Measurements from ENCODE around the gene CDC25B.
A peak's percentile ranks its signal among the peaks of the same experiment; 100 is the strongest.

Gene CDC25B

DNA sequence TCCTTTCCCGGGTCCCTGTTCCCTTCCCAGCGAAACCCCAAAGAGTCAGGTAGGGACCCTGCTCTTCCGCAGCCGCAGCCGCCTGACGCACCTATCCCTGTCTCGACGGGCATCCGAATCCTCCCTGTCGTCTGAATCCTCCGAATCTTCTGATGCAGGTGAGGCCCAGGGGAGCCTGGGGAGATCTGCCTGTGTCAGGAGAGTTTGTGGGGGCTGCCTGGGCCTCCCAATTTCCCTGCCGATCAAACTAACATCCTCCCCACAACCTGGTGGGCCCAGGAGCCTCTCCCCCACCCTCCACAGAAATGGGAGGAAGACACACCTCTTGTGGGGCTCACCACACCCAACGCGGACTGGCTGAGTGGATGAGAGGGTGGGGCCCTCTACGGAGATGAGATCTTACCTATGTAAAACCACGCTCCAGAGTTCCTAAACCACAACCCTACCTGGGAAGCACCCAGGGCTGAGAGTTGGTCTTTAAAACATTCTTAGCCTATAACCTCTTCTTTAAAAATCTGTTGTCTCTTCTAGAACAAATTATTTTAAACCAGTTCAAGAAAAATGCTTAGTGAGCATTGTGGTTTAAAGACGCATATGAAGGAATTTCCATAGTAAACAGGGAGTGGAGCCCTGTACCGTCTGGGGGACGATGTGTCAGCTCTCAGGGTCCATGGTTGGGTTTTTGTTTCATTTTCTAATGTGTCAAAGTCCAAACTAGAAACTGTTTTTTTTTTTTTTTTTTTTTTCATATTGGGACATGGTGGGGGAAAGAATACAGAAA is 1.7 kb downstream of the CDC25B start:
- Histone ChIP-seq H3K79me2 (ENCODE audit: insufficient read depth, low read length) (peaks cover 59% of the 10 kb centered on the region), H2AFZ (ENCODE audit: low read length) (no peak overlapping the region), H4K20me1 (ENCODE audit: insufficient read depth, low read length, poor library complexity, severe bottlenecking) (peaks cover 31% of the 10 kb centered on the region), H3K4me1 (ENCODE audit: insufficient read depth, low read length, poor library complexity, severe bottlenecking) (peaks cover 45% of the 10 kb centered on the region), H3K9ac (ENCODE audit: low read depth, low read length, poor library complexity, severe bottlenecking) (peak overlapping the region; percentile 91), H3K36me3 (ENCODE audit: insufficient read depth, low read length) (peaks cover 28% of the 10 kb centered on the region; the same call in 1 of the 2 replicates), H3K4me3 (ENCODE audit: low read length, poor library complexity, severe bottlenecking) (peak overlapping the region; percentile 98), H3K27me3 (ENCODE audit: insufficient read depth, low read length, poor library complexity, severe bottlenecking) (no peaks in the 10 kb centered on the region), H3F3A (ENCODE audit: low read depth) (no peaks in the 10 kb centered on the region), H3K9me3 (ENCODE audit: insufficient read depth, low read depth, low read length) (no peaks in the 10 kb centered on the region), H3K9me2 (replicated peaks; ENCODE audit: low read depth, low read length) (no peaks in the 10 kb centered on the region), H3K4me2 (ENCODE audit: low read depth, low read length, poor library complexity, severe bottlenecking) (peak overlapping the region; percentile 88)
- TF ChIP-seq EZH2phosphoT487 (IDR thresholded peaks at IDR 0.05; ENCODE audit: borderline replicate concordance) (no peak), CTCF (conservative IDR thresholded peaks at IDR 0.05; ENCODE audit: low read length) (no peak)

DNA sequence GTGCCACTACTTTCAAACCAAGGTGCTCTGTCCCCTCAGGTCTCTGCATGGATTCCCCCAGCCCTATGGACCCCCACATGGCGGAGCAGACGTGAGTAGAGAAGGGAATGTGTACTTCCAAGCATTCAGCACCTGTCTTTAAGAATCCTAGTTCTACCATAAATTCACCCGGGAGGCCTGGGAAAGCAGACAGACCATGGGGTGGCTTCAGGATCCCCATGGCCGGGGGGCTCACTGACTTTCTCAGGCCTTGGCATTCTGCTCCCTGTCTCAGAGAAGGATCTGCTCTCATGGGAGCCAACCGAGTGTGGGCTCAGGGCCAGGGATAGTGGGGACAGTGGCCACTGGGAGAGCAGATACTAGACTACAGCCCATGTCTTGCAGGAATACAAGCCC is 2.3 kb downstream of the CDC25B start:
- no peaks in the 10 kb centered on the region for H3F3A ChIP-seq (ENCODE audit: low read depth)
- peak overlapping the region; percentile 98 for H3K4me3 ChIP-seq (ENCODE audit: low read length, poor library complexity, severe bottlenecking)
- no peak for TF ChIP-seq EZH2phosphoT487 (IDR thresholded peaks at IDR 0.05; ENCODE audit: borderline replicate concordance)
- no peak for TF ChIP-seq CTCF (conservative IDR thresholded peaks at IDR 0.05; ENCODE audit: low read length)
- H3K9ac ChIP-seq (ENCODE audit: low read depth, low read length, poor library complexity, severe bottlenecking), result peak overlapping the region; percentile 91
- peaks cover 31% of the 10 kb centered on the region for H4K20me1 ChIP-seq (ENCODE audit: insufficient read depth, low read length, poor library complexity, severe bottlenecking)
- H3K4me1 ChIP-seq (ENCODE audit: insufficient read depth, low read length, poor library complexity, severe bottlenecking), result peaks cover 45% of the 10 kb centered on the region
- no peaks in the 10 kb centered on the region for H3K9me2 ChIP-seq (replicated peaks; ENCODE audit: low read depth, low read length)
- no peaks in the 10 kb centered on the region for H3K9me3 ChIP-seq (ENCODE audit: insufficient read depth, low read depth, low read length)
- no peak overlapping the region for H2AFZ ChIP-seq (ENCODE audit: low read length)
- peaks cover 59% of the 10 kb centered on the region for H3K79me2 ChIP-seq (ENCODE audit: insufficient read depth, low read length)
- peaks cover 34% of the 10 kb centered on the region; the same call in 1 of the 2 replicates for H3K36me3 ChIP-seq (ENCODE audit: insufficient read depth, low read length)
- peak overlapping the region; percentile 88 for H3K4me2 ChIP-seq (ENCODE audit: low read depth, low read length, poor library complexity, severe bottlenecking)
- no peaks in the 10 kb centered on the region for H3K27me3 ChIP-seq (ENCODE audit: insufficient read depth, low read length, poor library complexity, severe bottlenecking)

DNA sequence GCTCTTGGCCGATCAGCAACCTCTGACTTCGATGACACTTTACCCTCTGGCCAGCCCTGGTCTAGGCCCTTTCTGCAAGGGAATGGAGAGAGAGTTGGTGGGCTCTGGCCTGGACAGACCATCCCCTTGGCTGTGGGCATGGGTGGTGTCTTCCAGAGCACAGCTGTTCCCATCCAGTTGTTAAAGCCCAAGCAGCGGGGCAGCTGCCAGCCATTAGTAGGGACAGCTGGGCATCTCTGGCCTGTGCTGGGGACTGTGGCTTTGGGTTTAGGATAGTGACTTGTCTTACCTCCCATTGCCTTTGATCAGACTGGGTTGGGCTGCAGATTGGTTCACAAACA is 2.8 kb downstream of the CDC25B start:
- Histone ChIP-seq H3K4me3 (ENCODE audit: low read length, poor library complexity, severe bottlenecking) (peak overlapping the region; percentile 98), H3F3A (ENCODE audit: low read depth) (no peaks in the 10 kb centered on the region), H3K79me2 (ENCODE audit: insufficient read depth, low read length) (peaks cover 59% of the 10 kb centered on the region), H3K36me3 (ENCODE audit: insufficient read depth, low read length) (peaks cover 39% of the 10 kb centered on the region; the same call in 1 of the 2 replicates), H3K27me3 (ENCODE audit: insufficient read depth, low read length, poor library complexity, severe bottlenecking) (no peaks in the 10 kb centered on the region), H3K4me2 (ENCODE audit: low read depth, low read length, poor library complexity, severe bottlenecking) (peak overlapping the region; percentile 88), H2AFZ (ENCODE audit: low read length) (no peak overlapping the region), H3K4me1 (ENCODE audit: insufficient read depth, low read length, poor library complexity, severe bottlenecking) (peaks cover 45% of the 10 kb centered on the region), H3K9me2 (replicated peaks; ENCODE audit: low read depth, low read length) (no peaks in the 10 kb centered on the region), H4K20me1 (ENCODE audit: insufficient read depth, low read length, poor library complexity, severe bottlenecking) (peaks cover 31% of the 10 kb centered on the region), H3K9ac (ENCODE audit: low read depth, low read length, poor library complexity, severe bottlenecking) (peak overlapping the region; percentile 91), H3K9me3 (ENCODE audit: insufficient read depth, low read depth, low read length) (no peaks in the 10 kb centered on the region)
- TF ChIP-seq EZH2phosphoT487 (IDR thresholded peaks at IDR 0.05; ENCODE audit: borderline replicate concordance) (no peak), CTCF (conservative IDR thresholded peaks at IDR 0.05; ENCODE audit: low read length) (no peak)
